Esophagus muscularis mucosa (tissue), 4 donors: ENCODE data around the gene KDM6B. TPM values are rescaled to one million over a fixed set of nuclear protein-coding genes. Genes with fewer than 3 reads are reported as not detected.
A peak's percentile ranks its signal among the peaks of the same experiment; 100 is the strongest.

ENCODE experiments used
- DNase-seq: peaks from one replicate; pipeline ENCODE4 v3.0.0-alpha.2; 2017; ENCODE audit errors: extremely low spot score
- H3K27ac ChIP-seq, 4 donors: fragments of 200-600 bp; sonication (generic); replicated peaks in 1 of 4; 1 replicate in 3 of 4; 2 replicates in 1 of 4; pipeline ENCODE4 v1.5.1; 2016 to 2019; ENCODE audit warnings: mild to moderate bottlenecking in 1 of 4
- H3K27me3 ChIP-seq, 4 donors: fragments of 200-600 bp; sonication (generic); one replicate each; pipeline versions ENCODE4 v1.5.1 to v1.6.0; 2016 to 2019
- H3K36me3 ChIP-seq, 4 donors: fragments of 200-600 bp; sonication (generic); one replicate each; pipeline ENCODE4 v1.5.1; 2016 to 2019
- H3K4me1 ChIP-seq, 4 donors: fragments of 200-600 bp; sonication (generic); one replicate each; pipeline ENCODE4 v1.5.1; 2016 to 2019
- H3K4me3 ChIP-seq, 4 donors: fragments of 200-600 bp; sonication (generic); 1 replicate in 2 of 4; 2 replicates in 2 of 4; pipeline ENCODE4 v1.5.1; 2016 to 2019; ENCODE audit warnings: mild to moderate bottlenecking in 4 of 4, moderate library complexity in 1 of 4
- H3K9me3 ChIP-seq, 4 donors: fragments of 200-600 bp; sonication (generic); 1 replicate in 3 of 4; 2 replicates in 1 of 4; pipeline ENCODE4 v1.5.1; 2016 to 2019
- CTCF ChIP-seq, 3 experiments: fragments of 200-600 bp in 2 of 3; fragments of 450-650 bp in 1 of 3; sonication (generic) in 2 of 3; IDR thresholded peaks; one replicate each; pipeline ENCODE4 v1.5.1; 2017 to 2019; ENCODE audit warnings: antibody characterized with exemption in 3 of 3, mild to moderate bottlenecking in 2 of 3, moderate library complexity in 1 of 3
- EP300 ChIP-seq: sonication (generic); formaldehyde crosslinking; IDR thresholded peaks from one replicate; pipeline ENCODE4 v1.6.1; 2017; ENCODE audit warnings: antibody characterized with exemption
- POLR2A ChIP-seq: fragments of 450-650 bp; IDR thresholded peaks from one replicate; pipeline ENCODE4 v1.6.1; 2017; ENCODE audit warnings: antibody characterized with exemption, moderate library complexity, mild to moderate bottlenecking, low read depth
- POLR2AphosphoS5 ChIP-seq, 2 donors: sonication (generic); formaldehyde crosslinking; IDR thresholded peaks; one replicate each; pipeline ENCODE4 v1.6.1; 2017; ENCODE audit warnings: antibody characterized with exemption in 2 of 2
- WGBS: methylation state at CpG from one replicate; pipeline ENCODE4 v1.1.5; 2018; 5-methylcytosine and 5-hydroxymethylcytosine counted together
- intact Hi-C: fragments of 100-400 bp; cut with DNase I; formaldehyde crosslinking; loops from one replicate; pipeline ENCODE4 v1.15.1; 2023
- total RNA-seq, 4 donors: library from RNA; depleted of rRNA; stranded (reverse); fragments of >200 nt; gene quantifications; one replicate each; pipeline versions ENCODE4 v1.1.0 to v1.2.1, GENCODE V29; 2016

The KDM6B gene
- total RNA-seq, 4 donors from 2014 or later: 10.8 to 101 (median 15.1) TPM

GRCh38 chr17:7849751-7850504, 15.9 kb downstream of the KDM6B start:
- intact Hi-C loops: no loop called here
- Histone ChIP-seq H3K4me1 (peaks cover 29 to 51% (median 39%) of the 10 kb centered on the region in 4 donors), H3K4me3 (no peak overlapping the region), H3K36me3 (peaks cover 68 to 87% (median 79%) of the 10 kb centered on the region in 4 donors), H3K27me3 (no peaks in the 10 kb centered on the region), H3K9me3 (no peaks in the 10 kb centered on the region), H3K27ac (peak overlapping the region in 1 of 4 donors; percentile 7)
- TF ChIP-seq POLR2A (no peak), EP300 (no peak), CTCF (IDR thresholded peaks at IDR 0.05) (no peak), POLR2AphosphoS5 (IDR thresholded peaks at IDR 0.05) (no peak)
- WGBS: 82% methylated on average over 8 of the region's 12 CpGs
- DNase-seq: no peak

GRCh38 chr17:7850701-7851437, 16.9 kb downstream of the KDM6B start:
- H3K27me3 ChIP-seq: no peaks in the 10 kb centered on the region
- peak overlapping the region in 3 of 4 donors; percentile 42 to 51 (median 44) for H3K27ac ChIP-seq
- WGBS: 94% methylated on average over 13 of the region's 17 CpGs
- peaks cover 65 to 80% (median 73%) of the 10 kb centered on the region in 4 donors for H3K36me3 ChIP-seq
- peaks cover 27 to 51% (median 39%) of the 10 kb centered on the region in 4 donors for H3K4me1 ChIP-seq
- no peak for TF ChIP-seq POLR2A
- TF ChIP-seq CTCF (IDR thresholded peaks at IDR 0.05): no peak
- TF ChIP-seq POLR2AphosphoS5 (IDR thresholded peaks at IDR 0.05): no peak
- no peak for TF ChIP-seq EP300
- H3K9me3 ChIP-seq: no peaks in the 10 kb centered on the region
- DNase-seq: no peak
- intact Hi-C loops: no loop called here
- no peak overlapping the region for H3K4me3 ChIP-seq

GRCh38 chr17:7851438-7852261, 17.6 kb downstream of the KDM6B start:
- Histone ChIP-seq H3K27ac (peak overlapping the region in 3 of 4 donors; percentile 42 to 57 (median 51)), H3K36me3 (peaks cover 58 to 73% (median 65%) of the 10 kb centered on the region in 4 donors), H3K4me3 (peak overlapping the region; percentile 10 to 22 (median 16))

More at GRCh38 chr17:7851438-7852261, 17.6 kb downstream of the KDM6B start:
- intact Hi-C loops: no loop called here
- TF ChIP-seq EP300 (no peak), CTCF (IDR thresholded peaks at IDR 0.05) (peak in 2 of 3 experiments; percentile 99 to 100), POLR2AphosphoS5 (IDR thresholded peaks at IDR 0.05) (peak; percentile 63 to 88), POLR2A (no peak)
- 3% methylated on average over 20 of the region's 60 CpGs for WGBS
- Histone ChIP-seq H3K27me3 (no peaks in the 10 kb centered on the region), H3K9me3 (no peaks in the 10 kb centered on the region), H3K4me1 (peaks cover 32 to 52% (median 40%) of the 10 kb centered on the region in 4 donors)
- DNase-seq: peak; percentile 97
